Esophagus squamous epithelium (tissue), 4 donors: ENCODE measurements around the gene LCN9.

Experiments used
- CTCF ChIP-seq, 6 experiments: fragments of 450-650 bp in 4 of 6; fragments of 200-600 bp in 2 of 6; sonication (generic) in 2 of 6; IDR thresholded peaks; one replicate each; pipeline ENCODE4 v1.5.1; 2016 to 2019; ENCODE audit warnings: antibody characterized with exemption in 6 of 6, mild to moderate bottlenecking in 4 of 6, moderate library complexity in 4 of 6
- POLR2A ChIP-seq, 4 donors: fragments of 450-650 bp; IDR thresholded peaks; one replicate each; pipeline ENCODE4 v1.6.1; 2017; ENCODE audit warnings: antibody characterized with exemption in 4 of 4, mild to moderate bottlenecking in 4 of 4, moderate library complexity in 3 of 4

- TF ChIP-seq CTCF (IDR thresholded peaks at IDR 0.05) (no peak), POLR2A (IDR thresholded peaks at IDR 0.05) (no peak)
These were observed 38.2 kb downstream of the LCN9 start for GRCh38 chr9:135701067-135701958.
